Skeletal muscle tissue (tissue), 4 donors: ENCODE results near the gene C12orf75. TPM values are rescaled to one million over a fixed set of nuclear protein-coding genes. Genes with fewer than 3 reads are reported as not detected.

Source experiments
- H3K27ac ChIP-seq: one replicate; pipeline ENCODE4 v1.7.0; 2013; ENCODE audit warnings: mild to moderate bottlenecking, low read depth, low read length, inconsistent platforms
- H3K27me3 ChIP-seq, 3 donors: one replicate each; pipeline ENCODE4 v1.7.0; 2013; ENCODE audit warnings: low read length in 3 of 3; ENCODE audit not compliant: control insufficient read depth in 3 of 3, insufficient read depth in 3 of 3
- H3K36me3 ChIP-seq, 3 donors: one replicate each; pipeline ENCODE4 v1.7.0; 2013; ENCODE audit warnings: low read length in 3 of 3; ENCODE audit not compliant: control insufficient read depth in 3 of 3, insufficient read depth in 3 of 3
- H3K4me1 ChIP-seq, 3 donors: one replicate each; pipeline ENCODE4 v1.7.0; 2013; ENCODE audit warnings: low read length in 3 of 3, mild to moderate bottlenecking in 3 of 3; ENCODE audit not compliant: control insufficient read depth in 3 of 3, insufficient read depth in 3 of 3
- H3K4me3 ChIP-seq, 3 donors: one replicate each; pipeline ENCODE4 v1.7.0; 2013; ENCODE audit warnings: low read length in 3 of 3
- H3K9ac ChIP-seq, 3 donors: one replicate each; pipeline ENCODE4 v1.7.0; 2013; ENCODE audit warnings: low read length in 3 of 3, mild to moderate bottlenecking in 3 of 3, moderate library complexity in 2 of 3, low read depth in 1 of 3
- H3K9me3 ChIP-seq, 3 donors: one replicate each; pipeline ENCODE4 v1.7.0; 2013; ENCODE audit warnings: low read length in 3 of 3; ENCODE audit not compliant: control insufficient read depth in 3 of 3
- total RNA-seq: library from RNA; depleted of rRNA; stranded (reverse); fragments of >200 nt; gene quantifications from one replicate; pipeline ENCODE4 v1.2.3, GENCODE V29; 2014
- donor health status: Osteomylitis.

C12orf75 gene
- total RNA-seq, 1 donor from 2014 or later: 3.1 TPM

GRCh38 chr12:105347499-105347898 is 17.0 kb downstream of the C12orf75 start:
- H3K27ac ChIP-seq: no peak overlapping the region
- H3K27me3 ChIP-seq: no peaks in the 10 kb centered on the region

GRCh38 chr12:105348142-105348541 is 17.7 kb downstream of the C12orf75 start:
- no peak overlapping the region for H3K4me3 ChIP-seq
- H3K9me3 ChIP-seq: no peaks in the 10 kb centered on the region
- H3K9ac ChIP-seq: no peak overlapping the region
- H3K4me1 ChIP-seq: peaks cover 4 to 29% (median 8%) of the 10 kb centered on the region in 3 donors
- no peak overlapping the region for H3K27ac ChIP-seq
- H3K27me3 ChIP-seq: no peaks in the 10 kb centered on the region
- H3K36me3 ChIP-seq: no peaks in the 10 kb centered on the region

More at GRCh38 chr12:105347499-105347898, 17.0 kb downstream of the C12orf75 start:
- H3K36me3 ChIP-seq: no peaks in the 10 kb centered on the region
- no peaks in the 10 kb centered on the region for H3K9me3 ChIP-seq
- no peak overlapping the region for H3K9ac ChIP-seq
- H3K4me1 ChIP-seq: peaks cover 1 to 23% (median 2%) of the 10 kb centered on the region in 3 donors
- H3K4me3 ChIP-seq: no peak overlapping the region

GRCh38 chr12:105348561-105348960 is 18.1 kb downstream of the C12orf75 start:
- Histone ChIP-seq H3K9me3 (no peaks in the 10 kb centered on the region), H3K9ac (no peak overlapping the region), H3K36me3 (no peaks in the 10 kb centered on the region), H3K27me3 (no peaks in the 10 kb centered on the region), H3K4me3 (no peak overlapping the region), H3K4me1 (peaks cover 4 to 31% (median 8%) of the 10 kb centered on the region in 3 donors), H3K27ac (no peak overlapping the region)

DNA sequence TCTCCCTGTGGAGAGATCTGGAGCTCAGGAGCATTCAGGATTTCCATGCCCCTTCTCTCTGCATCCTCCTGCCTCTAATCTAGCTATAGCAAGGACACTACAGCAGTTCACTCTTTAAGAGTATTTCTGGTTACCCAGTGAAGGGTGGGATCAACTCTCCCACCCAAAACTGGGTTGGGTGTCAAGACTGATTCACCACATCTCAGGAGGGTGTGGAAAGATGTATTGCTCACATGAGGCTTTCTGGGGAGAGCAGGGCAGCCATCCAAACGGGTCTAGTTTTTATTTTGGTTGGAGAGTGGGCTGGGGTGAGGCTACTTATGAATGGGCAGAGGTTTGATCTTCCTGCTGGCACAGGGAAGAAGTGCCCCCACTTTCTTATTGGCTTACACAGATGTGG is 18.6 kb downstream of the C12orf75 start:
- no peaks in the 10 kb centered on the region for H3K36me3 ChIP-seq
- no peak overlapping the region for H3K4me3 ChIP-seq
- no peak overlapping the region for H3K9ac ChIP-seq
- no peaks in the 10 kb centered on the region for H3K9me3 ChIP-seq
- no peak overlapping the region for H3K27ac ChIP-seq
- H3K27me3 ChIP-seq: no peaks in the 10 kb centered on the region
- peaks cover 4 to 25% (median 8%) of the 10 kb centered on the region in 3 donors for H3K4me1 ChIP-seq

- Histone ChIP-seq H3K4me3 (no peak overlapping the region), H3K36me3 (no peaks in the 10 kb centered on the region), H3K27ac (no peak overlapping the region), H3K9me3 (no peaks in the 10 kb centered on the region), H3K27me3 (no peaks in the 10 kb centered on the region), H3K4me1 (peaks cover 4 to 23% (median 8%) of the 10 kb centered on the region in 3 donors), H3K9ac (no peak overlapping the region)
Measured at GRCh38 chr12:105351523-105351922, 21.0 kb downstream of the C12orf75 start.

GRCh38 chr12:105352052-105352451 is 21.6 kb downstream of the C12orf75 start:
- H3K27me3 ChIP-seq: no peaks in the 10 kb centered on the region
- H3K9me3 ChIP-seq: no peaks in the 10 kb centered on the region
- peak overlapping the region; percentile 74 for H3K27ac ChIP-seq
- H3K36me3 ChIP-seq: no peaks in the 10 kb centered on the region
- no peak overlapping the region for H3K4me3 ChIP-seq
- no peak overlapping the region for H3K9ac ChIP-seq
- peaks cover 4 to 23% (median 8%) of the 10 kb centered on the region in 3 donors for H3K4me1 ChIP-seq

GRCh38 chr12:105352940-105353635 is 22.6 kb downstream of the C12orf75 start:
- Histone ChIP-seq H3K4me3 (peak overlapping the region; percentile 22 to 42 (median 41)), H3K9me3 (no peaks in the 10 kb centered on the region), H3K27me3 (no peaks in the 10 kb centered on the region), H3K4me1 (peaks cover 4 to 26% (median 8%) of the 10 kb centered on the region in 3 donors), H3K9ac (peak overlapping the region in 2 of 3 donors; percentile 33 to 52), H3K27ac (peak overlapping the region; percentile 74), H3K36me3 (no peaks in the 10 kb centered on the region)

DNA sequence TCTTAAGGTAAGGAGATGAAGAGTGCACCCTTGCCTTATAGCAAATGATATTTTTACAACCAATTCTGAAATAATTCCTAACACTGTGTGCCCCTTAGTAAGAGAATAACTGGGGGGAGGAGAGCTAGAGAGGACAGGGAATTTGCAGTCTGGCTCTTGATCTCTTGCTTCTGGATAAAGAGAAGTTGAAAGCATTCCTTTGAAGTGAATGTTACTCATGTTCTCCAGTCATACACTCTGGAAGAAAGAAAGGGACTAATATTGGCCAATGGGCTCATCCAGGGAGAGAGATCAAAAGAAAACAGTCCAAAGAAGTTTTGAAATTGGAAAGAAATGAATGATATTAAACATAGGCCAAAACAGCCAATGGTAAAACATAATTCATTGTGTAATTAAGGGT is 25.3 kb downstream of the C12orf75 start:
- Histone ChIP-seq H3K4me1 (peaks cover 4 to 21% (median 8%) of the 10 kb centered on the region in 3 donors), H3K4me3 (no peak overlapping the region), H3K9me3 (no peaks in the 10 kb centered on the region), H3K9ac (no peak overlapping the region), H3K36me3 (no peaks in the 10 kb centered on the region), H3K27ac (no peak overlapping the region), H3K27me3 (no peaks in the 10 kb centered on the region)

DNA sequence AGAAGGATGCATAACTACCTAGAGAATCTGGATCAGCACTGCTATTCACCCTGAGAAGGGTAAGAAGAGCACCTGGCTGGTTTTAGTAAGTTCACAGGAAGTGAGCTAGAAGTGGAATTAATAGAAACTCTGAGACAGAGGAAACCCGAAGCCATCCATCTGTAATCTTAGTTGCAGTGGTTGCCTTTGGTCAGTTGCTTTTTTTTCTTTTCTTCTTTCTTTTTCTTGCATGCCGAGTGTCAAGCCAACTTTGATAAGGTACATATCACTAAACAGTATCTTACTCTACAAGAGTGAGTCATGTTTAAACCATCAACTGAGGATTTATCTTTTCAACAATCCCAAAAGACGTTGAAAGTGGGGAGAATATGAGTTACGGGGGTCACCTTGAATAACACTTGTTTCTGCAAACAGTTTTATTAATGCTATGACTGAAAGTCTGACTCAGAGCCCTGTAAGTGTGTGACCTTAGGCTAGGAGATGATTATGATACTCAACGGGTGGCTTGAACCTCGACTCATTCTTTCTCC is 26.7 kb downstream of the C12orf75 start:
- Histone ChIP-seq H3K27me3 (no peaks in the 10 kb centered on the region), H3K36me3 (no peaks in the 10 kb centered on the region), H3K9me3 (no peaks in the 10 kb centered on the region), H3K9ac (no peak overlapping the region), H3K27ac (no peak overlapping the region), H3K4me3 (no peak overlapping the region), H3K4me1 (peaks cover 2 to 13% (median 8%) of the 10 kb centered on the region in 3 donors)

DNA sequence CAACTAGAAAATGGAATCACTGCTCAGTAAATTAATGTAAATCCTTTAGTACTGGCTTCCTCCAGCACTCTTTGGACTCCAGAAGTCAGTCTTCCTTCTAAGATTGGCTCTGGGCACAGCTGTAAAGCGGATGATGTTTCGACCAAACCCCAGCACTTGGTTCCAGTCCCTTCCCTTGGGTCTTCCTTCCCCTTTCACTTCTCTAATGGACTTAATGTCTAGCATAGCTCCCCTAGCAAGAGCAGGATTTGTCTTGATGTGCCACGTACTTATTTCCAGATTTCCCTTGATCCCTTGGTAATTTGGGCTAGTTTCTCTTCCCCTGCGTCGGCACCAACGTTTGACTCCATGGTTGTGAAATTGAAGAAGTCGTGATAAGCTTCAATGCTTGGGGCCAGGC is 28.3 kb downstream of the C12orf75 start:
- Histone ChIP-seq H3K9me3 (no peaks in the 10 kb centered on the region), H3K27me3 (no peaks in the 10 kb centered on the region), H3K9ac (no peak overlapping the region), H3K4me1 (peaks cover 0 to 5% (median 0%) of the 10 kb centered on the region in 3 donors), H3K36me3 (no peaks in the 10 kb centered on the region), H3K4me3 (no peak overlapping the region), H3K27ac (no peak overlapping the region)
